ENCODE data around the gene CCDC141. TPM values are rescaled to one million over a fixed set of nuclear protein-coding genes. Genes with fewer than 3 reads are reported as not detected.

Gene CCDC141
- total RNA-seq, 4 donors from 2014 or later, result 1.6 to 10.3 (median 5.3) TPM

DNA sequence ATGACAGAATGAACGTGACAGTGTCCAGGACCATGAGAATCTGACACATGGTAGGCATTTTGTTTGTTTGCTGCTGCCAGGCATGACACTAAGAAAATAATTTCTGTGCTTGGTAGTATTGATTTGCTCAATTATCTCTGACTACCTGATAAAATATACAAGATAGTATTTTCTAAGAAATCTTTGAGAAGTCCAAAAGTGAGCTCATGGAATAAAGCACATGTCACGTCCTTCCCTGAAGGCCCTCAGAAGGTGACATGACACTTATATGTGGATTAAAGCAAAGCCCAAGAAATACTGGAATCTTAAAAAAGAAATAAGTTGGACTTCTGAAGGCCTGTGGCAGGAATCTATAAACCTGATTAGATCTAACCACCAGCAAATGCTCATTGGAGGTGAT, 238.9 kb downstream of the CCDC141 start:
- Histone ChIP-seq H3K9me3 (no peaks in the 10 kb centered on the region), H3K4me3 (no peak overlapping the region), H3K27me3 (no peaks in the 10 kb centered on the region), H3K36me3 (no peaks in the 10 kb centered on the region), H3K27ac (no peak overlapping the region), H3K4me1 (peaks cover 0 to 18% (median 0%) of the 10 kb centered on the region in 3 donors)
- TF ChIP-seq POLR2A (IDR thresholded peaks at IDR 0.05) (no peak), EP300 (IDR thresholded peaks at IDR 0.05) (no peak), POLR2AphosphoS5 (IDR thresholded peaks at IDR 0.05) (no peak)
- TF ChIP-seq, protein P1, sequence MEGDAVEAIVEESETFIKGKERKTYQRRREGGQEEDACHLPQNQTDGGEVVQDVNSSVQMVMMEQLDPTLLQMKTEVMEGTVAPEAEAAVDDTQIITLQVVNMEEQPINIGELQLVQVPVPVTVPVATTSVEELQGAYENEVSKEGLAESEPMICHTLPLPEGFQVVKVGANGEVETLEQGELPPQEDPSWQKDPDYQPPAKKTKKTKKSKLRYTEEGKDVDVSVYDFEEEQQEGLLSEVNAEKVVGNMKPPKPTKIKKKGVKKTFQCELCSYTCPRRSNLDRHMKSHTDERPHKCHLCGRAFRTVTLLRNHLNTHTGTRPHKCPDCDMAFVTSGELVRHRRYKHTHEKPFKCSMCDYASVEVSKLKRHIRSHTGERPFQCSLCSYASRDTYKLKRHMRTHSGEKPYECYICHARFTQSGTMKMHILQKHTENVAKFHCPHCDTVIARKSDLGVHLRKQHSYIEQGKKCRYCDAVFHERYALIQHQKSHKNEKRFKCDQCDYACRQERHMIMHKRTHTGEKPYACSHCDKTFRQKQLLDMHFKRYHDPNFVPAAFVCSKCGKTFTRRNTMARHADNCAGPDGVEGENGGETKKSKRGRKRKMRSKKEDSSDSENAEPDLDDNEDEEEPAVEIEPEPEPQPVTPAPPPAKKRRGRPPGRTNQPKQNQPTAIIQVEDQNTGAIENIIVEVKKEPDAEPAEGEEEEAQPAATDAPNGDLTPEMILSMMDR (IDR thresholded peaks at IDR 0.05), result no peak
- WGBS, 2 donors (ENCODE audit: low coverage in 1 of 2), result 87 to 100% methylated on average over 1 to 2 of the region's 2 CpGs
- ATAC-seq, result no peak

DNA sequence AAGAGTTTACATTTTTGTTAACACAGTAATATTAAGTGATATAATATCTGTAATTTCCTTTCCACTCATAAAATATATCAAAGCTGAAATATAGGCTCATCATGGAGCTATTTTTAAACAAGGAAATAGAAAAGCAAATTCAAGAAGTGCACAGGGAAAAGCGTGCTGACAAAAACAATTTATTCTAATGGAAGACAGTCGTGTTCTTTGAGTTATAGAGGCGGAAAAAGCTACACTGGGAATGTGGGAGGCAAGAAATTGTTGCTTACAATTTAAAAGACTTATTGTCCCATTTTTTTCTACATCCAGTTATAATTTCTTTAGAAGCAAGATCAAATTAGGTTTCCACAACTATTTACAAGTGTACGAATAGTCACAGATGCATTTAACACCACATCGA, 239.5 kb downstream of the CCDC141 start:
- Histone ChIP-seq H3K9me3 (no peaks in the 10 kb centered on the region), H3K27me3 (no peaks in the 10 kb centered on the region), H3K36me3 (no peaks in the 10 kb centered on the region), H3K4me1 (peaks cover 0 to 25% (median 0%) of the 10 kb centered on the region in 3 donors), H3K27ac (no peak overlapping the region), H3K4me3 (no peak overlapping the region)
- 77 to 85% methylated on average over 4 to 5 of the region's 5 CpGs for WGBS, 2 donors (ENCODE audit: low coverage in 1 of 2)
- no peak for ATAC-seq
- TF ChIP-seq, protein P1 (IDR thresholded peaks at IDR 0.05), result no peak
- TF ChIP-seq EP300 (IDR thresholded peaks at IDR 0.05), result no peak
- no peak for TF ChIP-seq POLR2AphosphoS5 (IDR thresholded peaks at IDR 0.05)
- no peak for TF ChIP-seq POLR2A (IDR thresholded peaks at IDR 0.05)

DNA sequence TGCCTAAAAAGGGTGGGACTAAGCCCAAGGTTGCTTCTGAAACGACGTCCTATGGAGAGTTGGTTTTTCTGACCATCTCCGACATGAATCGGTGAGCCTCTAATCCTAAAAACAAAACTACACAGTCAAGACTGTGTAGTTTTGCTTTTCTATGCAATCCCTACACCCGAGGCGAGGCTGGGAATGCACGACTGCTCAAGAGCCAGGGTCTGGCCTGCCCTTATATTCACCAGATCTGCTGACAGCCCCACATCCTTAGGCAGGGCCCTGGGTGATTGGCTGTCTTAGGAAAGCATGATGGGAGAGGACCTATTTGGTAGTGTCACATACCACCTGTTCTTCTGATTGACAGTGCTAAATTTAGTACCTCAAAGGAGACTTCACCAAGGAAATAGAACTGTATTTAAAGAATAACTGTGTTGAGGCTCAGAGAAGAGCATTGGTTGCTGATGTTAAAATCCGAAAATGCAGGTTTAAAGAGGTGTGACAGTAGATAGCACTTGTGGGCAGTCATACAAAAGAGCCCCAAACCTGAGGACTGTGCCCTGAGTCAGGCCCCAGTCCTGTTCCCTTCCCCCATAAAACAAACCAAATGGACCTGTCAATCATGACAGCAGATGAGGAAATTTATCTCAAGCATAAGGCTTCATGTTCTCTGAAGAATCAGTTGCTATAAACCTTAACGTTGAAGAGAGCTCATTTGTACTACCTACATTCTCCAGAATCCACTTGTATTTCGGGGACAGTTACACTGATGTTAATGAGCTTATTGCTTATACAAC, 242.5 kb downstream of the CCDC141 start, which contains the start of gene TTN:
Gene TTN (minus strand): TSS at position 197 of the 782 bp plus-strand sequence. CDS start 2,781 bp downstream, outside the sequence.
- no peaks in the 10 kb centered on the region for H3K27me3 ChIP-seq
- H3K9me3 ChIP-seq, result no peaks in the 10 kb centered on the region
- peaks cover 0 to 25% (median 0%) of the 10 kb centered on the region in 3 donors for H3K4me1 ChIP-seq
- TF ChIP-seq EP300 (IDR thresholded peaks at IDR 0.05) (no peak), POLR2AphosphoS5 (IDR thresholded peaks at IDR 0.05) (no peak), POLR2A (IDR thresholded peaks at IDR 0.05) (no peak)
- TF ChIP-seq, protein P1 (IDR thresholded peaks at IDR 0.05), result no peak
- ATAC-seq, result no peak
- H3K27ac ChIP-seq, result no peak within 1 kb of the TSS
- H3K4me3 ChIP-seq, result no peak within 1 kb of the TSS
- no peaks in the 10 kb centered on the region for H3K36me3 ChIP-seq
- WGBS, 2 donors (ENCODE audit: low coverage in 1 of 2), result 80 to 95% methylated on average over 5 to 10 of the region's 10 CpGs

DNA sequence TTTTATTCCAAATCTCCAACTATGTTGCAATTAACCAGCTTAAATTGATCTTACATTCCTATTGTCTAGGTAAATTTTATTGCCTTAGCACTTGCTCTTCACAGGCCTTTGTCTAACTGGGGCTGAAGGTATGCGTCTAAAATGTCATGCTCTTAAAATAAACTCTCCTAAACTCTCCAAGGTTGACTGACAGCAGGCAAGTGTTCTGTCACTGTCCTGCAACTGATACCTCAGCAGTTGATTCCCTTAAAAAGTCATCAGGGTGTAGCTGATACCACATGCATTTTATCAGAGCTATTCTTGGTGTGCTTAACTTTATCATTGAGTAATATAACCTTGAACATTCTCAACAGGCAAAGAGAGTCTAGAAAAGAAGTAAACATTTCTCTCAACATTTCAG, 243.4 kb downstream of the CCDC141 start:
- WGBS, 2 donors (ENCODE audit: low coverage in 1 of 2), result 71 to 76% methylated on average over 1 of the region's 1 CpG
- TF ChIP-seq, protein P1 (IDR thresholded peaks at IDR 0.05), result no peak
- TF ChIP-seq POLR2A (IDR thresholded peaks at IDR 0.05), result no peak
- TF ChIP-seq POLR2AphosphoS5 (IDR thresholded peaks at IDR 0.05), result no peak
- TF ChIP-seq EP300 (IDR thresholded peaks at IDR 0.05), result no peak
- ATAC-seq, result no peak
- Histone ChIP-seq H3K27me3 (no peaks in the 10 kb centered on the region), H3K9me3 (no peaks in the 10 kb centered on the region), H3K4me1 (peaks cover 0 to 25% (median 0%) of the 10 kb centered on the region in 3 donors), H3K4me3 (no peak overlapping the region), H3K36me3 (no peaks in the 10 kb centered on the region), H3K27ac (no peak overlapping the region)

DNA sequence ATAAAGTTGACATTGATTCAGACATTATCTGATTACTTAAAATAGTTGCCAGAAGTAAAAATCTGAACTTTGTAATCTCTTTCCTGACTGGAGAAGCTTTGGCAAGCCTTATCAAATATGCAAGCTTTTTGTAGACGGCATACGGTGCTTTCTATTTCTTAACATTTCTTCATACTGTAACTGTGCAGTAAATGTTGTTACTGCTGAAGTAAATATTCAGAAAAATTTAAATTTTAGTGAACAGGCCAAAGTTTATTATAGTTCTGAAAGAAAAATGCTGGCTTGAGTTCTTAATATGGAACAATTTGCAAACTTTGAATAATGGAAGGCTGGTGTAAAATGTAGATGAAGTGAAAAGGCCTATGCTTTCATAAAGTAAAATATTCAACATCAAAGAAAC, 244.5 kb downstream of the CCDC141 start:
- H3K9me3 ChIP-seq, result no peaks in the 10 kb centered on the region
- ATAC-seq, result no peak
- 40 to 47% methylated on average over 2 of the region's 2 CpGs for WGBS, 2 donors (ENCODE audit: low coverage in 1 of 2)
- H3K27me3 ChIP-seq, result no peaks in the 10 kb centered on the region
- no peak overlapping the region for H3K27ac ChIP-seq
- TF ChIP-seq, protein P1 (IDR thresholded peaks at IDR 0.05), result no peak
- TF ChIP-seq EP300 (IDR thresholded peaks at IDR 0.05) (no peak), POLR2AphosphoS5 (IDR thresholded peaks at IDR 0.05) (no peak), POLR2A (IDR thresholded peaks at IDR 0.05) (no peak)
- peaks cover 0 to 25% (median 0%) of the 10 kb centered on the region in 3 donors for H3K4me1 ChIP-seq
- H3K4me3 ChIP-seq, result no peak overlapping the region
- H3K36me3 ChIP-seq, result no peaks in the 10 kb centered on the region
